ENCODE results near the gene STK24.

GRCh38 chr13:98462946-98463345 lies 114.0 kb downstream of the STK24 start:
- no peak for TF ChIP-seq CTCF (IDR thresholded peaks at IDR 0.05)
- no peak for TF ChIP-seq POLR2A (IDR thresholded peaks at IDR 0.05)
